K562 (cell line): ENCODE measurements around the gene CDCP1. TPM values are rescaled to one million over a fixed set of nuclear protein-coding genes. Genes with fewer than 3 reads are reported as not detected.
A peak's percentile ranks its signal among the peaks of the same experiment; 100 is the strongest.

Source experiments
- CBX1 ChIP-seq: sonication (generic); IDR thresholded peaks from 2 replicates; pipeline ENCODE4 v1.6.1; 2016; ENCODE audit warnings: antibody characterized with exemption, low read depth, mild to moderate bottlenecking
- ELF2 ChIP-seq: fragments of 250-450 bp; sonication (Bioruptor Pico); IDR thresholded peaks from 2 replicates; pipeline ENCODE4 v1.5.0; 2021; ENCODE audit warnings: mild to moderate bottlenecking
- FOXK1 ChIP-seq: sonication (generic); formaldehyde crosslinking; IDR thresholded peaks from 2 replicates; pipeline ENCODE4 v1.8.0; 2022; ENCODE audit warnings: missing genetic modification reagents, mild to moderate bottlenecking, borderline replicate concordance
- KLF16 ChIP-seq: IDR thresholded peaks from 2 replicates; pipeline ENCODE4 v1.6.1; 2016; ENCODE audit warnings: antibody characterized with exemption
- KLF6 ChIP-seq: fragments of 250-450 bp; sonication (Bioruptor Pico); IDR thresholded peaks from 2 replicates; pipeline ENCODE4 v1.4.0; 2020; ENCODE audit warnings: mild to moderate bottlenecking, moderate library complexity, borderline replicate concordance
- SMARCE1 ChIP-seq: fragments of 450-650 bp; IDR thresholded peaks from 2 replicates; pipeline ENCODE4 v1.7.1; 2016; ENCODE audit warnings: mild to moderate bottlenecking
- TAL1 ChIP-seq: fragments of 450-650 bp; IDR thresholded peaks from 2 replicates; pipeline ENCODE4 v1.6.1; 2016; ENCODE audit warnings: mild to moderate bottlenecking
- ZFP36 ChIP-seq: fragments of 150-350 bp; IDR thresholded peaks from 2 replicates; pipeline ENCODE4 v1.6.1; 2018; ENCODE audit warnings: low read length, low read depth; ENCODE audit not compliant: partially characterized antibody
- polyA plus RNA-seq, 8 experiments: library from polyadenylated mRNA; depleted of rRNA in 4 of 8; stranded (reverse) in 5 of 8; unstranded in 3 of 8; fragments of >200 nt; fragmentation: Nextera tagmentation in 2 of 8; fragmentation: Illumina TruSeq in 1 of 8; extraction: Ambion mirVana in 2 of 8; extraction: Trizol in 1 of 8; gene quantifications; 2 replicates each; pipeline versions ENCODE4 v1.2.1 to v1.2.3, GENCODE V29; 2011 to 2014; ENCODE audit warnings: inconsistent platforms in 1 of 8, missing spikeins in 1 of 8
- total RNA-seq, 7 experiments: library from RNA; depleted of rRNA in 6 of 7; stranded (reverse); fragments of >200 nt in 6 of 7; fragmentation: Illumina TruSeq in 2 of 7; extraction: Trizol in 2 of 7; gene quantifications; 2 replicates each; pipeline versions ENCODE4 v1.2.1 to v1.2.3, GENCODE V29; 2011 to 2021; ENCODE audit warnings: low replicate concordance in 1 of 7
- TF ChIP-seq, protein P1 (sequence below): fragments of 250-450 bp; sonication (Bioruptor Pico); IDR thresholded peaks from 2 replicates; pipeline ENCODE4 v1.4.0; 2020; ENCODE audit warnings: mild to moderate bottlenecking, moderate library complexity, borderline replicate concordance
- TF ChIP-seq, protein P2 (sequence below), 2 experiments: fragments of 450-650 bp in 1 of 2; sonication (generic) in 1 of 2; formaldehyde crosslinking in 1 of 2; IDR thresholded peaks; 2 replicates each; pipeline versions ENCODE4 v1.7.1 to v1.9.0; 2016 to 2022; ENCODE audit warnings: inconsistent platforms in 1 of 2, mild to moderate bottlenecking in 1 of 2, missing genetic modification reagents in 1 of 2
- TF ChIP-seq, protein P3 (sequence below): fragments of 450-650 bp; formaldehyde crosslinking; IDR thresholded peaks from 2 replicates; pipeline ENCODE4 v1.4.0; 2020; ENCODE audit warnings: mild to moderate bottlenecking, mixed read lengths

CDCP1 gene
- total and polyA plus RNA-seq, 9 of the 15 experiments (the other 6 are each of a cell fraction or from before 2014, with no cell fraction given) = 3.9 to 16.4 (median 5.2) TPM

DNA sequence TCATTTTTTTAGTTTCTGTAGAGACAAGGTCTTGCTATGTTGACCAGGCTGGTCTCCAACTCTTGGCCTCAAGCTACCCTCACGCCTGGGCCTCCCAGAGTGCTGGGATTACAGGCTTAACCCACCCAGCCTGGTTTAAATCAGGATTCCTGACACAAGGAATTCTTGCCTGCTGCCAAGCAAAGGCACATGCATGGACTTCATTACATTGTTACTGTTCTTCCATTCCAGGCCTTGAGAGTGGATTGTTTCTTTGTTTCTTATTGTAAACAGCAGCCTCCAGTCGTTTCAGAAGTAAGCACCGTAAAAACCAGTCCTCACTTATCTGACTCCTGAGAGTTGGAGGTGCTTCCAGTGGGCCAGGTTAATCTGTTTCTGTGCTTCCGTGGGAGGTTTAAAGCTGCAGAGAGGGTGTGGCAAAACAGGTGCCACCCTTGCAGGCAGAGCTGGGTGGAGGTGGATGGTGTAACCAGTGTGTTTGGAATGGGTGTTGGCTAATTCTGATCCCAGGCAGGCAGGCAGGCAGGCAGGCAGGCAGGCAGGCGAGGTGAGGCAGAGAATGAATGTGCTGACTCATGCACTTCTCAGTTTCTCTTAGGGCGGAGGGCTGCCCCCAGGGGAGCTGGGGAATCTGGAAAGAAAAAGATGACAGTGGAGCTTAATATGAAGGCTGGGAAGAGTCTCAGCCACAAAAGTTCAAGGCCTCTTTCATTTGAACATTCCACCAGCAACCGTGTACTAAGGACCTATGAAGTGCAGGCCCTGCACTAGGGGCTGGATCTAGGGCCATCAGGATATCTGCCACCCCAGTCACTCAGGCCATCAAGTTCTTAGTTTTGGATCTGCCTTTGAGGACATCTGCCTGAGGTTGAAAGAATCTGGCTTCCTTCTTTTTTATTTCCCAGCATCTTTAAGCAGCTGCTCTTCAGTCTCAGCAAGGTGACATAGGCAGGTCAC is 37.0 kb upstream of the CDCP1 start (continued):
- TF ChIP-seq, protein P1, sequence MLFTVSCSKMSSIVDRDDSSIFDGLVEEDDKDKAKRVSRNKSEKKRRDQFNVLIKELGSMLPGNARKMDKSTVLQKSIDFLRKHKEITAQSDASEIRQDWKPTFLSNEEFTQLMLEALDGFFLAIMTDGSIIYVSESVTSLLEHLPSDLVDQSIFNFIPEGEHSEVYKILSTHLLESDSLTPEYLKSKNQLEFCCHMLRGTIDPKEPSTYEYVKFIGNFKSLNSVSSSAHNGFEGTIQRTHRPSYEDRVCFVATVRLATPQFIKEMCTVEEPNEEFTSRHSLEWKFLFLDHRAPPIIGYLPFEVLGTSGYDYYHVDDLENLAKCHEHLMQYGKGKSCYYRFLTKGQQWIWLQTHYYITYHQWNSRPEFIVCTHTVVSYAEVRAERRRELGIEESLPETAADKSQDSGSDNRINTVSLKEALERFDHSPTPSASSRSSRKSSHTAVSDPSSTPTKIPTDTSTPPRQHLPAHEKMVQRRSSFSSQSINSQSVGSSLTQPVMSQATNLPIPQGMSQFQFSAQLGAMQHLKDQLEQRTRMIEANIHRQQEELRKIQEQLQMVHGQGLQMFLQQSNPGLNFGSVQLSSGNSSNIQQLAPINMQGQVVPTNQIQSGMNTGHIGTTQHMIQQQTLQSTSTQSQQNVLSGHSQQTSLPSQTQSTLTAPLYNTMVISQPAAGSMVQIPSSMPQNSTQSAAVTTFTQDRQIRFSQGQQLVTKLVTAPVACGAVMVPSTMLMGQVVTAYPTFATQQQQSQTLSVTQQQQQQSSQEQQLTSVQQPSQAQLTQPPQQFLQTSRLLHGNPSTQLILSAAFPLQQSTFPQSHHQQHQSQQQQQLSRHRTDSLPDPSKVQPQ (CRISPR knock-in tag) = no peak
- TF ChIP-seq SMARCE1 (peak; percentile 76; the same call in 1 of the 2 replicates), KLF6 (CRISPR knock-in tag) (no peak), TAL1 (no peak), ZFP36 (peak; percentile 88), KLF16 (no peak), CBX1 (peak; percentile 46; the same call in 1 of the 2 replicates), ELF2 (CRISPR knock-in tag) (no peak), FOXK1 (CRISPR knock-in tag) (no peak)
- TF ChIP-seq, protein P2, sequence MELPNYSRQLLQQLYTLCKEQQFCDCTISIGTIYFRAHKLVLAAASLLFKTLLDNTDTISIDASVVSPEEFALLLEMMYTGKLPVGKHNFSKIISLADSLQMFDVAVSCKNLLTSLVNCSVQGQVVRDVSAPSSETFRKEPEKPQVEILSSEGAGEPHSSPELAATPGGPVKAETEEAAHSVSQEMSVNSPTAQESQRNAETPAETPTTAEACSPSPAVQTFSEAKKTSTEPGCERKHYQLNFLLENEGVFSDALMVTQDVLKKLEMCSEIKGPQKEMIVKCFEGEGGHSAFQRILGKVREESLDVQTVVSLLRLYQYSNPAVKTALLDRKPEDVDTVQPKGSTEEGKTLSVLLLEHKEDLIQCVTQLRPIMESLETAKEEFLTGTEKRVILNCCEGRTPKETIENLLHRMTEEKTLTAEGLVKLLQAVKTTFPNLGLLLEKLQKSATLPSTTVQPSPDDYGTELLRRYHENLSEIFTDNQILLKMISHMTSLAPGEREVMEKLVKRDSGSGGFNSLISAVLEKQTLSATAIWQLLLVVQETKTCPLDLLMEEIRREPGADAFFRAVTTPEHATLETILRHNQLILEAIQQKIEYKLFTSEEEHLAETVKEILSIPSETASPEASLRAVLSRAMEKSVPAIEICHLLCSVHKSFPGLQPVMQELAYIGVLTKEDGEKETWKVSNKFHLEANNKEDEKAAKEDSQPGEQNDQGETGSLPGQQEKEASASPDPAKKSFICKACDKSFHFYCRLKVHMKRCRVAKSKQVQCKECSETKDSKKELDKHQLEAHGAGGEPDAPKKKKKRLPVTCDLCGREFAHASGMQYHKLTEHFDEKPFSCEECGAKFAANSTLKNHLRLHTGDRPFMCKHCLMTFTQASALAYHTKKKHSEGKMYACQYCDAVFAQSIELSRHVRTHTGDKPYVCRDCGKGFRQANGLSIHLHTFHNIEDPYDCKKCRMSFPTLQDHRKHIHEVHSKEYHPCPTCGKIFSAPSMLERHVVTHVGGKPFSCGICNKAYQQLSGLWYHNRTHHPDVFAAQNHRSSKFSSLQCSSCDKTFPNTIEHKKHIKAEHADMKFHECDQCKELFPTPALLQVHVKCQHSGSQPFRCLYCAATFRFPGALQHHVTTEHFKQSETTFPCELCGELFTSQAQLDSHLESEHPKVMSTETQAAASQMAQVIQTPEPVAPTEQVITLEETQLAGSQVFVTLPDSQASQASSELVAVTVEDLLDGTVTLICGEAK (IDR thresholded peaks at IDR 0.05) = 0 out of 2 replicates have a peak, but pooled peaks have one; percentile 18
- TF ChIP-seq, protein P2 (CRISPR knock-in tag; IDR thresholded peaks at IDR 0.05) = no peak
- TF ChIP-seq, protein P3, sequence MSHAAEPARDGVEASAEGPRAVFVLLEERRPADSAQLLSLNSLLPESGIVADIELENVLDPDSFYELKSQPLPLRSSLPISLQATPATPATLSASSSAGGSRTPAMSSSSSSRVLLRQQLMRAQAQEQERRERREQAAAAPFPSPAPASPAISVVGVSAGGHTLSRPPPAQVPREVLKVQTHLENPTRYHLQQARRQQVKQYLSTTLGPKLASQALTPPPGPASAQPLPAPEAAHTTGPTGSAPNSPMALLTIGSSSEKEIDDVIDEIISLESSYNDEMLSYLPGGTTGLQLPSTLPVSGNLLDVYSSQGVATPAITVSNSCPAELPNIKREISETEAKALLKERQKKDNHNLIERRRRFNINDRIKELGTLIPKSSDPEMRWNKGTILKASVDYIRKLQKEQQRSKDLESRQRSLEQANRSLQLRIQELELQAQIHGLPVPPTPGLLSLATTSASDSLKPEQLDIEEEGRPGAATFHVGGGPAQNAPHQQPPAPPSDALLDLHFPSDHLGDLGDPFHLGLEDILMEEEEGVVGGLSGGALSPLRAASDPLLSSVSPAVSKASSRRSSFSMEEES (CRISPR knock-in tag) = no peak
